GM23338 (cell line): Measurements from ENCODE around the gene FILIP1L. TPM values are rescaled to one million over a fixed set of nuclear protein-coding genes. Genes with fewer than 3 reads are reported as not detected.

Experiments used
- ATAC-seq: fragments of 200-7000 bp; cut with Tn5 transposase; 3 replicates; pipeline ENCODE4 v1.9.1; 2020
- DNase-seq: peaks from one replicate; pipeline ENCODE4 v3.0.0-alpha.2; 2015; ENCODE audit warnings: low spot score
- H2AFZ ChIP-seq: fragments of 200-600 bp; sonication (generic); 2 replicates; pipeline ENCODE4 v1.8.0; 2016; ENCODE audit warnings: antibody characterized with exemption, mild to moderate bottlenecking, moderate library complexity
- H3F3A ChIP-seq: fragments of 200-600 bp; sonication (generic); replicated peaks from 2 replicates; pipeline ENCODE4 v1.8.0; 2017; ENCODE audit warnings: antibody characterized with exemption, mixed run types, low read depth
- H3K27ac ChIP-seq: fragments of 200-600 bp; sonication (generic); 2 replicates; pipeline ENCODE4 v1.6.1; 2016; ENCODE audit warnings: low read depth
- H3K27me3 ChIP-seq: fragments of 200-600 bp; sonication (generic); 2 replicates; pipeline ENCODE4 v1.8.0; 2016; ENCODE audit warnings: mild to moderate bottlenecking, mixed run types, moderate library complexity; ENCODE audit not compliant: insufficient read depth
- H3K36me3 ChIP-seq: fragments of 200-600 bp; sonication (generic); 2 replicates; pipeline ENCODE4 v1.8.0; 2016; ENCODE audit warnings: mild to moderate bottlenecking; ENCODE audit not compliant: insufficient read depth
- H3K4me1 ChIP-seq: fragments of 200-600 bp; sonication (generic); 2 replicates; pipeline ENCODE4 v1.8.0; 2016; ENCODE audit warnings: mild to moderate bottlenecking, moderate library complexity; ENCODE audit not compliant: insufficient read depth
- H3K4me2 ChIP-seq: fragments of 200-600 bp; sonication (generic); 2 replicates; pipeline ENCODE4 v1.7.1; 2017; ENCODE audit warnings: mixed run types
- H3K4me3 ChIP-seq: fragments of 200-600 bp; sonication (generic); 2 replicates; pipeline ENCODE4 v1.6.1; 2016; ENCODE audit warnings: mixed run types
- H3K79me2 ChIP-seq: fragments of 200-600 bp; sonication (generic); replicated peaks from 2 replicates; pipeline ENCODE4 v1.8.0; 2017; ENCODE audit warnings: mild to moderate bottlenecking; ENCODE audit not compliant: insufficient read depth
- H3K9me2 ChIP-seq: fragments of 200-600 bp; sonication (generic); 2 replicates; pipeline ENCODE4 v1.8.0; 2017; ENCODE audit not compliant: insufficient read depth
- H4K20me1 ChIP-seq: fragments of 200-600 bp; sonication (generic); replicated peaks from 2 replicates; pipeline ENCODE4 v1.8.0; 2017; ENCODE audit warnings: mild to moderate bottlenecking; ENCODE audit not compliant: insufficient read depth
- H3K27ac Mint-ChIP-seq: 2 replicates; pipeline ENCODE4 v1.8.0; 2020; ENCODE audit warnings: inconsistent platforms, mild to moderate bottlenecking, moderate library complexity, mixed read lengths
- H3K27me3 Mint-ChIP-seq: 3 replicates; pipeline ENCODE4 v1.8.0; 2022; ENCODE audit warnings: low read depth, mild to moderate bottlenecking, moderate library complexity, mixed read lengths, inconsistent platforms; ENCODE audit not compliant: insufficient read depth, poor library complexity
- H3K36me3 Mint-ChIP-seq: 3 replicates; pipeline ENCODE4 v1.8.0; 2021; ENCODE audit warnings: low read depth, mild to moderate bottlenecking, inconsistent platforms, moderate library complexity, mixed read lengths
- H3K4me1 Mint-ChIP-seq: 3 replicates; pipeline ENCODE4 v1.8.0; 2020; ENCODE audit warnings: mild to moderate bottlenecking, inconsistent platforms, mixed read lengths
- H3K4me3 Mint-ChIP-seq: 3 replicates; pipeline ENCODE4 v1.8.0; 2021; ENCODE audit warnings: moderate library complexity, mild to moderate bottlenecking, inconsistent platforms, mixed read lengths
- H3K9me3 Mint-ChIP-seq: 3 replicates; pipeline ENCODE4 v1.8.0; 2020; ENCODE audit warnings: moderate library complexity, mild to moderate bottlenecking, inconsistent platforms, mixed read lengths
- CREB1 ChIP-seq: fragments of 250-450 bp; sonication (Bioruptor Pico); IDR thresholded peaks from 2 replicates; pipeline ENCODE4 v1.5.0; 2020; ENCODE audit warnings: low read depth, mild to moderate bottlenecking, moderate library complexity
- EZH2 ChIP-seq: fragments of 200-600 bp; sonication (generic); IDR thresholded peaks from one replicate; pipeline ENCODE4 v1.8.0; 2017; ENCODE audit warnings: antibody characterized with exemption, mild to moderate bottlenecking, low read depth; ENCODE audit not compliant: unreplicated experiment
- EZH2phosphoT487 ChIP-seq: fragments of 200-600 bp; sonication (generic); IDR thresholded peaks from one replicate; pipeline ENCODE4 v1.8.1; 2018; ENCODE audit warnings: antibody characterized with exemption; ENCODE audit not compliant: unreplicated experiment
- JUNB ChIP-seq: IDR thresholded peaks from one replicate; pipeline ENCODE4 v1.6.1; 2016; ENCODE audit warnings: antibody characterized with exemption; ENCODE audit not compliant: unreplicated experiment
- NANOG ChIP-seq: IDR thresholded peaks from 2 replicates; pipeline ENCODE4 v1.6.1; 2016; ENCODE audit warnings: antibody characterized with exemption, borderline replicate concordance
- POLR2AphosphoS5 ChIP-seq: IDR thresholded peaks from 2 replicates; pipeline ENCODE4 v1.6.1; 2016; ENCODE audit warnings: antibody characterized with exemption, low read depth
- STAT1 ChIP-seq: IDR thresholded peaks from one replicate; pipeline ENCODE4 v1.6.1; 2016; ENCODE audit warnings: antibody characterized with exemption; ENCODE audit not compliant: unreplicated experiment
- ZNF114 ChIP-seq: fragments of 250-450 bp; sonication (Bioruptor Pico); IDR thresholded peaks from 2 replicates; pipeline ENCODE4 v1.5.0; 2020; ENCODE audit warnings: mild to moderate bottlenecking, moderate library complexity
- ZNF331 ChIP-seq: fragments of 250-450 bp; sonication (Bioruptor Pico); IDR thresholded peaks from 2 replicates; pipeline ENCODE4 v1.5.0; 2020; ENCODE audit warnings: low read depth, mild to moderate bottlenecking, moderate library complexity
- polyA plus RNA-seq: library from polyadenylated mRNA; unstranded; fragments of >200 nt; fragmentation: Nextera tagmentation; extraction: Ambion mirVana; gene quantifications from 2 replicates; pipeline ENCODE4 v1.2.1, GENCODE V29; 2016
- total RNA-seq: library from RNA; depleted of rRNA; stranded (reverse); fragments of >200 nt; shearing (Covaris generic); gene quantifications from 2 replicates; pipeline ENCODE4 v1.2.3, GENCODE V29; 2014
- TF ChIP-seq, protein P1 (sequence below): IDR thresholded peaks from one replicate; pipeline ENCODE4 v1.6.1; 2018; ENCODE audit warnings: antibody characterized with exemption; ENCODE audit not compliant: unreplicated experiment
- TF ChIP-seq, protein P2 (sequence below): fragments of 250-450 bp; sonication (Bioruptor Pico); IDR thresholded peaks from 2 replicates; pipeline ENCODE4 v1.5.0; 2020; ENCODE audit warnings: mild to moderate bottlenecking, moderate library complexity
- TF ChIP-seq, protein P3 (sequence below), 2 experiments: fragments of 200-600 bp in 1 of 2; sonication (generic) in 1 of 2; conservative IDR thresholded peaks; 2 replicates each; pipeline versions ENCODE4 v1.5.1 to v1.6.1; 2016 to 2017; ENCODE audit warnings: antibody characterized with exemption in 2 of 2, low read depth in 2 of 2, mild to moderate bottlenecking in 2 of 2, moderate library complexity in 1 of 2
- TF ChIP-seq, protein P4 (sequence below): IDR thresholded peaks from 2 replicates; pipeline ENCODE4 v1.6.1; 2016; ENCODE audit warnings: antibody characterized with exemption

Gene FILIP1L
- total and polyA plus RNA-seq, 2 experiments from 2014 or later = 1.6 TPM; not detected in 1

DNA sequence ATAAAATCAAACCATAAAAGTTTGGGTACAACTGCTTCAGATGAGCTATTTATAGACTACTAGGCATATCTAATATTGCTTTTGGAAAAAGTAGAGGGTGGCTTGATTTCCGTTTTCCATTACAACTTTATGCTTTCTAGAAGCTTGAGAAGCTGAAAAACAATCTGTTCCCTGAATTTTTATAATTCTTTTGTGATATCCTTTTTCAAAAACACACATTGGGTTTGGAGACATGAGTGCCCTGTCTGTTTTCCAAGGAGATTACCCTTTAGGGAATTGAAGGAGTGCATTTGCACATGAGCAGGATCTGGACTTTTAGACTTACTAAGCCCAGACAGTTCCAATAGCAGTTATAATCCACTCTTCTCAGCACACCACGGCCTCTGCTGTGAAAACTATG, 49.5 kb upstream of the FILIP1L start:
- no peak for DNase-seq
- Histone ChIP-seq H3K27ac (no peak overlapping the region), H3K9me2 (no peaks in the 10 kb centered on the region), H3K4me3 (no peak overlapping the region), H3F3A (no peaks in the 10 kb centered on the region), H3K36me3 (0 out of 2 replicates have a peak, but pooled peaks cover 3% of the 10 kb centered on the region), H2AFZ (no peak overlapping the region), H3K4me2 (no peak overlapping the region), H3K27me3 (no peaks in the 10 kb centered on the region), H3K79me2 (no peaks in the 10 kb centered on the region), H4K20me1 (no peaks in the 10 kb centered on the region), H3K4me1 (no peaks in the 10 kb centered on the region)
- Mint-ChIP-seq H3K27me3 (no peaks in the 10 kb centered on the region), H3K4me1 (no peaks in the 10 kb centered on the region), H3K9me3 (no peaks in the 10 kb centered on the region), H3K36me3 (no peaks in the 10 kb centered on the region), H3K27ac (no peak overlapping the region), H3K4me3 (no peak overlapping the region)
- TF ChIP-seq, protein P1, sequence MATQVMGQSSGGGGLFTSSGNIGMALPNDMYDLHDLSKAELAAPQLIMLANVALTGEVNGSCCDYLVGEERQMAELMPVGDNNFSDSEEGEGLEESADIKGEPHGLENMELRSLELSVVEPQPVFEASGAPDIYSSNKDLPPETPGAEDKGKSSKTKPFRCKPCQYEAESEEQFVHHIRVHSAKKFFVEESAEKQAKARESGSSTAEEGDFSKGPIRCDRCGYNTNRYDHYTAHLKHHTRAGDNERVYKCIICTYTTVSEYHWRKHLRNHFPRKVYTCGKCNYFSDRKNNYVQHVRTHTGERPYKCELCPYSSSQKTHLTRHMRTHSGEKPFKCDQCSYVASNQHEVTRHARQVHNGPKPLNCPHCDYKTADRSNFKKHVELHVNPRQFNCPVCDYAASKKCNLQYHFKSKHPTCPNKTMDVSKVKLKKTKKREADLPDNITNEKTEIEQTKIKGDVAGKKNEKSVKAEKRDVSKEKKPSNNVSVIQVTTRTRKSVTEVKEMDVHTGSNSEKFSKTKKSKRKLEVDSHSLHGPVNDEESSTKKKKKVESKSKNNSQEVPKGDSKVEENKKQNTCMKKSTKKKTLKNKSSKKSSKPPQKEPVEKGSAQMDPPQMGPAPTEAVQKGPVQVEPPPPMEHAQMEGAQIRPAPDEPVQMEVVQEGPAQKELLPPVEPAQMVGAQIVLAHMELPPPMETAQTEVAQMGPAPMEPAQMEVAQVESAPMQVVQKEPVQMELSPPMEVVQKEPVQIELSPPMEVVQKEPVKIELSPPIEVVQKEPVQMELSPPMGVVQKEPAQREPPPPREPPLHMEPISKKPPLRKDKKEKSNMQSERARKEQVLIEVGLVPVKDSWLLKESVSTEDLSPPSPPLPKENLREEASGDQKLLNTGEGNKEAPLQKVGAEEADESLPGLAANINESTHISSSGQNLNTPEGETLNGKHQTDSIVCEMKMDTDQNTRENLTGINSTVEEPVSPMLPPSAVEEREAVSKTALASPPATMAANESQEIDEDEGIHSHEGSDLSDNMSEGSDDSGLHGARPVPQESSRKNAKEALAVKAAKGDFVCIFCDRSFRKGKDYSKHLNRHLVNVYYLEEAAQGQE = no peak
- TF ChIP-seq ZNF114 (CRISPR knock-in tag) (no peak), CREB1 (CRISPR knock-in tag) (no peak), STAT1 (no peak), EZH2 (no peak), ZNF331 (CRISPR knock-in tag) (no peak), JUNB (no peak), NANOG (no peak), POLR2AphosphoS5 (no peak), EZH2phosphoT487 (no peak)
- TF ChIP-seq, protein P2, sequence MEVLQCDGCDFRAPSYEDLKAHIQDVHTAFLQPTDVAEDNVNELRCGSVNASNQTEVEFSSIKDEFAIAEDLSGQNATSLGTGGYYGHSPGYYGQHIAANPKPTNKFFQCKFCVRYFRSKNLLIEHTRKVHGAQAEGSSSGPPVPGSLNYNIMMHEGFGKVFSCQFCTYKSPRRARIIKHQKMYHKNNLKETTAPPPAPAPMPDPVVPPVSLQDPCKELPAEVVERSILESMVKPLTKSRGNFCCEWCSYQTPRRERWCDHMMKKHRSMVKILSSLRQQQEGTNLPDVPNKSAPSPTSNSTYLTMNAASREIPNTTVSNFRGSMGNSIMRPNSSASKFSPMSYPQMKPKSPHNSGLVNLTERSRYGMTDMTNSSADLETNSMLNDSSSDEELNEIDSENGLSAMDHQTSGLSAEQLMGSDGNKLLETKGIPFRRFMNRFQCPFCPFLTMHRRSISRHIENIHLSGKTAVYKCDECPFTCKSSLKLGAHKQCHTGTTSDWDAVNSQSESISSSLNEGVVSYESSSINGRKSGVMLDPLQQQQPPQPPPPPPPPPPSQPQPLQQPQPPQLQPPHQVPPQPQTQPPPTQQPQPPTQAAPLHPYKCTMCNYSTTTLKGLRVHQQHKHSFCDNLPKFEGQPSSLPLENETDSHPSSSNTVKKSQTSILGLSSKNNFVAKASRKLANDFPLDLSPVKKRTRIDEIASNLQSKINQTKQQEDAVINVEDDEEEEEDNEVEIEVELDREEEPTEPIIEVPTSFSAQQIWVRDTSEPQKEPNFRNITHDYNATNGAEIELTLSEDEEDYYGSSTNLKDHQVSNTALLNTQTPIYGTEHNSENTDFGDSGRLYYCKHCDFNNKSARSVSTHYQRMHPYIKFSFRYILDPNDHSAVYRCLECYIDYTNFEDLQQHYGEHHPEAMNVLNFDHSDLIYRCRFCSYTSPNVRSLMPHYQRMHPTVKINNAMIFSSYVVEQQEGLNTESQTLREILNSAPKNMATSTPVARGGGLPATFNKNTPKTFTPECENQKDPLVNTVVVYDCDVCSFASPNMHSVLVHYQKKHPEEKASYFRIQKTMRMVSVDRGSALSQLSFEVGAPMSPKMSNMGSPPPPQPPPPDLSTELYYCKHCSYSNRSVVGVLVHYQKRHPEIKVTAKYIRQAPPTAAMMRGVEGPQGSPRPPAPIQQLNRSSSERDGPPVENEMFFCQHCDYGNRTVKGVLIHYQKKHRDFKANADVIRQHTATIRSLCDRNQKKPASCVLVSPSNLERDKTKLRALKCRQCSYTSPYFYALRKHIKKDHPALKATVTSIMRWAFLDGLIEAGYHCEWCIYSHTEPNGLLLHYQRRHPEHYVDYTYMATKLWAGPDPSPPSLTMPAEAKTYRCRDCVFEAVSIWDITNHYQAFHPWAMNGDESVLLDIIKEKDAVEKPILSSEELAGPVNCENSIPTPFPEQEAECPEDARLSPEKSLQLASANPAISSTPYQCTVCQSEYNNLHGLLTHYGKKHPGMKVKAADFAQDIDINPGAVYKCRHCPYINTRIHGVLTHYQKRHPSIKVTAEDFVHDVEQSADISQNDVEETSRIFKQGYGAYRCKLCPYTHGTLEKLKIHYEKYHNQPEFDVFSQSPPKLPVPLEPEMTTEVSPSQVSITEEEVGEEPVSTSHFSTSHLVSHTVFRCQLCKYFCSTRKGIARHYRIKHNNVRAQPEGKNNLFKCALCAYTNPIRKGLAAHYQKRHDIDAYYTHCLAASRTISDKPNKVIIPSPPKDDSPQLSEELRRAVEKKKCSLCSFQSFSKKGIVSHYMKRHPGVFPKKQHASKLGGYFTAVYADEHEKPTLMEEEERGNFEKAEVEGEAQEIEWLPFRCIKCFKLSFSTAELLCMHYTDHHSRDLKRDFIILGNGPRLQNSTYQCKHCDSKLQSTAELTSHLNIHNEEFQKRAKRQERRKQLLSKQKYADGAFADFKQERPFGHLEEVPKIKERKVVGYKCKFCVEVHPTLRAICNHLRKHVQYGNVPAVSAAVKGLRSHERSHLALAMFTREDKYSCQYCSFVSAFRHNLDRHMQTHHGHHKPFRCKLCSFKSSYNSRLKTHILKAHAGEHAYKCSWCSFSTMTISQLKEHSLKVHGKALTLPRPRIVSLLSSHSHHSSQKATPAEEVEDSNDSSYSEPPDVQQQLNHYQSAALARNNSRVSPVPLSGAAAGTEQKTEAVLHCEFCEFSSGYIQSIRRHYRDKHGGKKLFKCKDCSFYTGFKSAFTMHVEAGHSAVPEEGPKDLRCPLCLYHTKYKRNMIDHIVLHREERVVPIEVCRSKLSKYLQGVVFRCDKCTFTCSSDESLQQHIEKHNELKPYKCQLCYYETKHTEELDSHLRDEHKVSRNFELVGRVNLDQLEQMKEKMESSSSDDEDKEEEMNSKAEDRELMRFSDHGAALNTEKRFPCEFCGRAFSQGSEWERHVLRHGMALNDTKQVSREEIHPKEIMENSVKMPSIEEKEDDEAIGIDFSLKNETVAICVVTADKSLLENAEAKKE (CRISPR knock-in tag) = no peak
- TF ChIP-seq, protein P3, sequence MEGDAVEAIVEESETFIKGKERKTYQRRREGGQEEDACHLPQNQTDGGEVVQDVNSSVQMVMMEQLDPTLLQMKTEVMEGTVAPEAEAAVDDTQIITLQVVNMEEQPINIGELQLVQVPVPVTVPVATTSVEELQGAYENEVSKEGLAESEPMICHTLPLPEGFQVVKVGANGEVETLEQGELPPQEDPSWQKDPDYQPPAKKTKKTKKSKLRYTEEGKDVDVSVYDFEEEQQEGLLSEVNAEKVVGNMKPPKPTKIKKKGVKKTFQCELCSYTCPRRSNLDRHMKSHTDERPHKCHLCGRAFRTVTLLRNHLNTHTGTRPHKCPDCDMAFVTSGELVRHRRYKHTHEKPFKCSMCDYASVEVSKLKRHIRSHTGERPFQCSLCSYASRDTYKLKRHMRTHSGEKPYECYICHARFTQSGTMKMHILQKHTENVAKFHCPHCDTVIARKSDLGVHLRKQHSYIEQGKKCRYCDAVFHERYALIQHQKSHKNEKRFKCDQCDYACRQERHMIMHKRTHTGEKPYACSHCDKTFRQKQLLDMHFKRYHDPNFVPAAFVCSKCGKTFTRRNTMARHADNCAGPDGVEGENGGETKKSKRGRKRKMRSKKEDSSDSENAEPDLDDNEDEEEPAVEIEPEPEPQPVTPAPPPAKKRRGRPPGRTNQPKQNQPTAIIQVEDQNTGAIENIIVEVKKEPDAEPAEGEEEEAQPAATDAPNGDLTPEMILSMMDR (conservative IDR thresholded peaks at IDR 0.05; ENCODE audit: low read depth in 2 of 2) = no peak
- TF ChIP-seq, protein P4, sequence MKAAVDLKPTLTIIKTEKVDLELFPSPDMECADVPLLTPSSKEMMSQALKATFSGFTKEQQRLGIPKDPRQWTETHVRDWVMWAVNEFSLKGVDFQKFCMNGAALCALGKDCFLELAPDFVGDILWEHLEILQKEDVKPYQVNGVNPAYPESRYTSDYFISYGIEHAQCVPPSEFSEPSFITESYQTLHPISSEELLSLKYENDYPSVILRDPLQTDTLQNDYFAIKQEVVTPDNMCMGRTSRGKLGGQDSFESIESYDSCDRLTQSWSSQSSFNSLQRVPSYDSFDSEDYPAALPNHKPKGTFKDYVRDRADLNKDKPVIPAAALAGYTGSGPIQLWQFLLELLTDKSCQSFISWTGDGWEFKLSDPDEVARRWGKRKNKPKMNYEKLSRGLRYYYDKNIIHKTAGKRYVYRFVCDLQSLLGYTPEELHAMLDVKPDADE = no peak
- ATAC-seq = no peak
